HCT116 (cell line): ENCODE measurements around the gene SCN2B. TPM values are rescaled to one million over a fixed set of nuclear protein-coding genes. Genes with fewer than 3 reads are reported as not detected.

Source experiments
- ATAC-seq: fragments of 200-7000 bp; cut with Tn5 transposase; 2 replicates; pipeline ENCODE4 v1.9.1; 2020; ENCODE audit warnings: mild to moderate bottlenecking, moderate library complexity
- BruUV-seq: library from RNA; stranded (reverse); fragments of 400-500 nt; replicated peaks from 2 replicates; lab custom pipeline; 2021; lab: Mats Ljungman, UMichigan
- CTCF ChIA-PET: fragments of 300-600 bp; sonication (Branson Sonifier 250); formaldehyde crosslinking; loops from one replicate; lab custom pipeline; 2021; ENCODE audit warnings: antibody characterized with exemption; lab: Charles Lee
- POLR2A ChIA-PET: fragments of 300-600, 350-600 bp; sonication (Branson Sonifier 250); formaldehyde crosslinking; loops from one replicate; lab custom pipeline; 2021; ENCODE audit warnings: antibody characterized with exemption; lab: Charles Lee
- RAD21 ChIA-PET, 2 experiments: fragments of 300-600 bp; sonication (Branson Sonifier 250); formaldehyde crosslinking; loops; one replicate each; lab custom pipeline; 2023; ENCODE audit warnings: low total read pairs in 2 of 2; ENCODE audit not compliant: uncharacterized antibody in 2 of 2, unreplicated experiment in 2 of 2, low non-redundant PET in 1 of 2; lab: Charles Lee
- DNase-seq: peaks from one replicate; pipeline ENCODE4 v3.0.0-alpha.2; 2010; ENCODE audit warnings: low read depth, low spot score
- H2AFZ ChIP-seq: fragments of 200-600 bp; shearing (Covaris generic), sonication (generic); 2 replicates; pipeline ENCODE4 v1.6.1; 2017; ENCODE audit warnings: low read depth, mixed run types, mixed read lengths, antibody characterized with exemption, low read length; ENCODE audit not compliant: poor library complexity, severe bottlenecking
- H3K27ac ChIP-seq: 2 replicates; pipeline ENCODE4 v1.5.1; 2012; ENCODE audit warnings: low read depth, low read length
- H3K27me3 ChIP-seq: fragments of 200-600 bp; sonication (generic); 2 replicates; pipeline ENCODE4 v1.6.1; 2016; ENCODE audit warnings: mixed run types, low read length, mixed read lengths; ENCODE audit not compliant: insufficient read depth
- H3K36me3 ChIP-seq, 2 experiments: fragments of 200-500 bp in 1 of 2; fragments of 200-600 bp in 1 of 2; sonication (Bioruptor generic) in 1 of 2; sonication (generic) in 1 of 2; 2 replicates each; pipeline versions ENCODE4 v1.5.1 to v1.6.1; 2014 to 2016; ENCODE audit warnings: low read length in 2 of 2, inconsistent platforms in 1 of 2, mixed read lengths in 1 of 2, mixed run types in 1 of 2; ENCODE audit not compliant: insufficient read depth in 2 of 2, control insufficient read depth in 1 of 2
- H3K4me1 ChIP-seq, 2 experiments: fragments of 200-600 bp in 1 of 2; sonication (generic) in 1 of 2; 2 replicates each; pipeline versions ENCODE4 v1.5.1 to v1.6.1; 2012 to 2017; ENCODE audit warnings: low read length in 2 of 2, inconsistent platforms in 1 of 2, mild to moderate bottlenecking in 1 of 2, mixed read lengths in 1 of 2, mixed run types in 1 of 2, moderate library complexity in 1 of 2; ENCODE audit not compliant: insufficient read depth in 2 of 2, control insufficient read depth in 1 of 2
- H3K4me2 ChIP-seq: fragments of 200-600 bp; sonication (generic); 2 replicates; pipeline ENCODE4 v1.6.1; 2017; ENCODE audit warnings: mixed run types, low read length, mixed read lengths
- H3K4me3 ChIP-seq, 2 experiments: fragments of 200-600 bp in 1 of 2; sonication (generic) in 1 of 2; replicated peaks in 1 of 2; 2 replicates each; pipeline ENCODE4 v1.5.1; 2011 to 2016; ENCODE audit warnings: low read length in 2 of 2, control low read depth in 1 of 2, low read depth in 1 of 2, mild to moderate bottlenecking in 1 of 2, mixed read lengths in 1 of 2, mixed run types in 1 of 2
- H3K79me2 ChIP-seq: fragments of 200-600 bp; sonication (generic); 2 replicates; pipeline ENCODE4 v1.6.1; 2017; ENCODE audit warnings: mild to moderate bottlenecking, mixed run types, low read length, moderate library complexity, mixed read lengths; ENCODE audit not compliant: insufficient read depth
- H3K9ac ChIP-seq: fragments of 200-600 bp; sonication (generic); 2 replicates; pipeline ENCODE4 v1.6.1; 2016; ENCODE audit warnings: low read length, mixed read lengths
- H3K9me2 ChIP-seq: fragments of 200-600 bp; sonication (generic), shearing (Covaris generic); 2 replicates; pipeline ENCODE4 v1.6.1; 2017; ENCODE audit warnings: mixed run types, mild to moderate bottlenecking, moderate library complexity; ENCODE audit not compliant: insufficient read depth
- H3K9me3 ChIP-seq, 2 experiments: fragments of 200-500 bp in 1 of 2; fragments of 200-600 bp in 1 of 2; sonication (Bioruptor generic) in 1 of 2; sonication (generic) in 1 of 2; 2 replicates each; pipeline ENCODE4 v1.6.1; 2014 to 2017; ENCODE audit warnings: low read length in 2 of 2, mixed read lengths in 2 of 2, inconsistent platforms in 1 of 2, low read depth in 1 of 2, mild to moderate bottlenecking in 1 of 2, mixed run types in 1 of 2, moderate library complexity in 1 of 2; ENCODE audit not compliant: control insufficient read depth in 1 of 2, insufficient read depth in 1 of 2
- H4K20me1 ChIP-seq: fragments of 200-600 bp; sonication (generic), shearing (Covaris generic); 2 replicates; pipeline ENCODE4 v1.6.1; 2017; ENCODE audit warnings: mixed run types, mild to moderate bottlenecking, moderate library complexity; ENCODE audit not compliant: insufficient read depth
- EZH2 ChIP-seq: fragments of 200-600 bp; sonication (generic); IDR thresholded peaks from 2 replicates; pipeline ENCODE4 v1.6.1; 2017; ENCODE audit warnings: antibody characterized with exemption, mixed run types
- JUND ChIP-seq: IDR thresholded peaks from 2 replicates; pipeline ENCODE4 v1.6.1; 2012
- POLR2AphosphoS5 ChIP-seq: IDR thresholded peaks from 2 replicates; pipeline ENCODE4 v1.6.1; 2011; ENCODE audit warnings: mild to moderate bottlenecking, low read depth, low read length, moderate library complexity
- SRF ChIP-seq: IDR thresholded peaks from 2 replicates; pipeline ENCODE4 v1.6.1; 2012; ENCODE audit warnings: low read depth
- intact Hi-C: fragments of 100-400 bp; cut with micrococcal nuclease; formaldehyde crosslinking; loops from 2 replicates; pipeline ENCODE4 v1.10.0; 2022
- total RNA-seq: library from RNA; stranded (reverse); gene quantifications from one replicate; pipeline ENCODE4 v1.2.1, GENCODE V29; 2021; ENCODE audit not compliant: unreplicated experiment

Gene SCN2B
- total RNA-seq, 1 experiment from 2014 or later: not detected

- no peaks in the 10 kb centered on the region for H3K9me2 ChIP-seq
- intact Hi-C loops: loop anchor here (10.0 kb wide), 1 partner anchor 537 kb away; no protein-coding TSS in a partner anchor
- no peak overlapping the region for H2AFZ ChIP-seq
- H3K4me1 ChIP-seq: peaks cover 10 to 23% of the 10 kb centered on the region in 2 experiments; a peak in 3 of 4 replicates
- no peaks in the 10 kb centered on the region for H3K27me3 ChIP-seq
- no peak overlapping the region for H3K4me3 ChIP-seq
- no peaks in the 10 kb centered on the region for H3K36me3 ChIP-seq
- H4K20me1 ChIP-seq: no peaks in the 10 kb centered on the region
- TF ChIP-seq EZH2 (no peak), JUND (no peak)
- H3K79me2 ChIP-seq: no peaks in the 10 kb centered on the region
- BruUV-seq: no TSS peak
- H3K27ac ChIP-seq: no peak overlapping the region
- CTCF ChIA-PET: interaction anchor here (1.0 to 2.3 kb wide), 3 partner anchors 10 to 14 kb away, joined by 3 to 14 read pairs (median 6); no protein-coding TSS in a partner anchor
- H3K9ac ChIP-seq: no peak overlapping the region
- no peak for DNase-seq
- no peak for ATAC-seq
- H3K4me2 ChIP-seq: no peak overlapping the region
- RAD21 ChIA-PET: interaction anchor here in 1 of 2 experiments (1.0 kb wide), 1 partner anchor 14 kb away, joined by 3 read pairs; no protein-coding TSS in a partner anchor
- no peaks in the 10 kb centered on the region for H3K9me3 ChIP-seq
- POLR2A ChIA-PET: interaction anchor here (1.6 to 1.7 kb wide), 2 partner anchors 14 to 31 kb away, joined by 3 to 4 read pairs; no protein-coding TSS in a partner anchor
These were observed 19.1 kb downstream of the SCN2B start for GRCh38 chr11:118157186-118157895.

GRCh38 chr11:118156531-118157185 lies 19.8 kb downstream of the SCN2B start:
- CTCF ChIA-PET: interaction anchor here (0.8 to 2.3 kb wide), 6 partner anchors 10 to 139 kb away, joined by 3 to 14 read pairs (median 3); no protein-coding TSS in a partner anchor
- H3K9me3 ChIP-seq: no peaks in the 10 kb centered on the region
- no peak overlapping the region for H3K27ac ChIP-seq
- peak overlapping the region; percentile 55 for H2AFZ ChIP-seq
- H3K36me3 ChIP-seq: no peaks in the 10 kb centered on the region
- intact Hi-C loops: loop anchor here (10.0 kb wide), 1 partner anchor 538 kb away; no protein-coding TSS in a partner anchor
- peak overlapping the region; percentile 64 for H3K4me2 ChIP-seq
- H3K9ac ChIP-seq: 0 out of 2 replicates have a peak overlapping the region, but pooled peaks have one; percentile 9
- H3K79me2 ChIP-seq: no peaks in the 10 kb centered on the region
- no peak for DNase-seq
- H3K27me3 ChIP-seq: no peaks in the 10 kb centered on the region
- RAD21 ChIA-PET: interaction anchor here (1.0 to 1.3 kb wide), 2 partner anchors 15 kb away, joined by 3 to 4 read pairs; no protein-coding TSS in a partner anchor
- H3K9me2 ChIP-seq: no peaks in the 10 kb centered on the region
- peaks cover 10 to 24% of the 10 kb centered on the region in 2 experiments; a peak in 3 of 4 replicates for H3K4me1 ChIP-seq
- H3K4me3 ChIP-seq: peak overlapping the region; percentile 8 to 9; a peak in 2 of 4 replicates
- H4K20me1 ChIP-seq: no peaks in the 10 kb centered on the region
- no peak for TF ChIP-seq SRF
- peak; percentile 65 for TF ChIP-seq POLR2AphosphoS5
- ATAC-seq: peak; percentile 84
- BruUV-seq: no TSS peak
- POLR2A ChIA-PET: interaction anchor here (0.5 to 1.7 kb wide), 4 partner anchors 9 to 455 kb away, joined by 3 to 4 read pairs (median 4); no protein-coding TSS in a partner anchor
